CD4-positive, alpha-beta T cell treated with Interleukin-6 for 4 hours (primary cell): ENCODE data around the gene MAN1A2.
"Not testable (repeated sequence)": the region's sequence is repeated elsewhere in the genome, so short reads cannot be mapped to it uniquely, and the experiment has no call there.

Source experiments
- DNase-seq: peaks from one replicate; pipeline ENCODE4 v3.0.0-alpha.2; 2020; ENCODE audit warnings: mixed read lengths

Gene MAN1A2

DNA sequence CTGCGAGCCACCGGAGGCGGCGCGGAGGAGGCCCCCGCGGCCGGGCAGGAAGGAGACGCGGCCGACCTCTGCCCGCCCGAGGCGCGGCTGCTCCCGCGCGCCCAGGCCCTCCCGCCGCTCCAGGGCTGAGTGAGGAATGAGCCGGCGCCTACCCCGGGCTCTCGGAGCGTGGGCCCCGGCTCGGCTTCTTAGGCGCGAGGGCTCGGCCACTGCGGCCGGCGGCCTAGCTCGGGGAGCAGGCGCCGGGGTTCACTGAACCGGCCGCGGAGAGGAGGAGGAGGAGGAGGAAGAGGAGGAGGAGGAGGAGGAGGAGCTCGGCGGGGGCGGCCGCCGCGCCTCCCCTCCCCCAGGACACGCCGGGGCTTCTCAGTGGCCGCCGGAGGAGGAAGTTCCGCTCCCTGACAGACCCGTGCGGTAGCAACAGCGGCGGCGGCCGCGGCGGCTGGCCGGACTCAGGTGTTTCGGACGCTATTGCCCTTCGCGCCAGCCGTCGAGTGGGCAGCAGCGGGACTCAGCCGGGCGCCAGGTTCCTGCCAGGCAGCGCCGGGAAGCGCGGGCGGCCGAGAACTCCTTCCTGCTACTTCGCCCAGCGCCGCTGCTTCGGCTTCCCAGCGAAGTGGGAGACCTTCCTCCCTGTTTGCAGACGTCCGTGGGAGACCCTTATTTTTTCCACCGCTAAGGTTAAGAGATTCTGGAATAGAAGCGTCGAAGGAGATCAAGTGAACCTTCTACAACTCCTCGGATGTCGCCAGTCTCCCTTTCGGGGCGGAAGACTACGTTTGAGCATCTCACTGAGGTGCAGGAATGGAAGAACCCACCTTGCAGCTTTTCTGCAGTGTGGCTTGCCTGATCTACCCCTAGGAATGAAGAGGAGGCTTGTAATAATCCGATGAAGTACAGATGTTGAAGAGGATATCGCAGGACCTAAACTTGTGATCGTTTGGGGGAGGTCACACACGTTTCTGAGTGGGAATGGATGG lies at the start of gene MAN1A2:
Gene MAN1A2 (plus strand): TSS at position 404 of the 980 bp plus-strand sequence. CDS start 735 bp downstream, outside the sequence.
- peak; percentile 85 for DNase-seq

- no peak for DNase-seq
Measured at GRCh38 chr1:117318011-117318410, 49.2 kb upstream of the MAN1A2 start.

GRCh38 chr1:117318426-117318825 lies 48.8 kb upstream of the MAN1A2 start:
- DNase-seq, result no peak

- DNase-seq, result no peak
Measured at GRCh38 chr1:117320515-117320914, 46.7 kb upstream of the MAN1A2 start.

DNA sequence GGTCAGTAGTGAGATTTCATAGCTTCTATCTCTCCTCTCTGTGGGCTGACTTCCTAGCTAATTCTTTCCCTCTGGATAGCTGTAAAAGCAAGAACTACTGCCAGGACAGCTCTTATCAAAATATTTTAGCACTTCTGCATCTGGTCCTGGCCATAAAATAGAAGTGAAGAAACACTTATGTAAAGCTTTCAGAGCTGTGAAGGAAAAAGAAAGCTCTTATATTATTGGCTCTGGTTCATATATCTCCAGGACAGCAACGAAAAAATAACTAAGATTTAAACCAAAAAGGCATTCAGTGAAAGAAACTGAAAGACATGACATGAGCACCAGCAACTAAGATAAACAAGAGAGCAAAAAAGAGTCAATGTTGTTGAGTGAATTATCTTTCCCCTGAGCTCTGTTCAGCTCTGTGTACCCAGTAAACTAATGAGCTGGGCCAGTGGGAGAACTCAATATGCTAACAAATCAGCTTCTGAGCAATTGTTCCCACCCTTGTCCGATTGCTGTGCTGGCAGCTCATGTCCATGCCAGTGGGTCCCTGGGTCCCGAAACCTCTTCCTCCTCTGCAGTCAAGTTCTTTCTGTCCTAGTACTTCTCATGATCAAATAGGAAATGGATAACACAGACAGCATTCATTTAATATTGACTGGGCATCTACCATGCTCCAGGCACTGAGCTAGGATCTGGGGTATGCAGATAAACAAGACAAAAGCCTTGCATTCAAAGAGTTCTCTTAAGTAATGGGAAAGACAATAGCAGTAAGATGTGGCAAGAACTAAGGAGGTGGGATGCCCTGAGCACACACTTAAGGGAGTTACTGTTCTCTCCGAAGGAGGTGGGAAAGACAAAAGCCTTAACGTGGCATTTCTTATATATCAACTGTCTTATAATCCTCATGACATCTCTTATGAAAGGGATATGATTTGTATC lies 45.3 kb upstream of the MAN1A2 start:
- DNase-seq, result no peak

DNA sequence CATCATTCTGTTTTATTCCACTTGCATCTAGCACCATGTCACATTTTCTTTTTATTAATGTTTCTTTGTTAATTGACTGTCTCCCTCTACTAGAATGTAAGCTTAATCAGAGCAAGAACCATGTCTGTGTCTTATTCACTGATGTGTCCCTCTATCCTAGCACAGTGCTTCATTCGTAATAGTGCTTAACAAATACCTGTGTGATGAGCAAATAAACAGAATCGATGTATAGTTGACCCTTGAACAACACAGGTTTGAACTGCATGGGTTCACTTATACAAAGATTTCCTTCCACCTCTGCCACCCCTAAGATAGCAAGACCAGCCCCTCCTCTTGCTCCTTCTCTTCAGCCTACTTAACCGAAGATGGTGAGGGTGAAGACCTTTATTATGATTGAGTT lies 42.9 kb upstream of the MAN1A2 start:
- DNase-seq, result no peak

- DNase-seq, result not testable (repeated sequence)
Measured at GRCh38 chr1:117326035-117326434, 41.2 kb upstream of the MAN1A2 start.

DNA sequence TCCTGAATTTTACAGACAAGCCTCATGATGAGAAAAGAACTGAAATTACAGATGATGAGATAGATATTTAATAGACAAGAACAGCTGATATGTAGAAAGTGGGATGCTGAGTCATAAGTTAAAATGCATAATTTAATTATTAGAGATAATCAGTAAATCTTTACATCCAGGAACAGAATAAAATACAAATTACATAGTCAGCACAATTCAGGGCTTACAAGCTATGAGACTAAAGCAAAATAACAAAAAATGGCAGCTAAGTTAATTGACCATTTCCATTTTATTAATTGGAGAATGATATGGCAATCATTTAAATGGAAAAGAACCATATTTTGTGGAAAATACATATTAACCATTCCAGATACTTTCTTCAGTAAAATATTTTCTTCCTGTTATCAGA lies 40.2 kb upstream of the MAN1A2 start:
- no peak for DNase-seq

DNA sequence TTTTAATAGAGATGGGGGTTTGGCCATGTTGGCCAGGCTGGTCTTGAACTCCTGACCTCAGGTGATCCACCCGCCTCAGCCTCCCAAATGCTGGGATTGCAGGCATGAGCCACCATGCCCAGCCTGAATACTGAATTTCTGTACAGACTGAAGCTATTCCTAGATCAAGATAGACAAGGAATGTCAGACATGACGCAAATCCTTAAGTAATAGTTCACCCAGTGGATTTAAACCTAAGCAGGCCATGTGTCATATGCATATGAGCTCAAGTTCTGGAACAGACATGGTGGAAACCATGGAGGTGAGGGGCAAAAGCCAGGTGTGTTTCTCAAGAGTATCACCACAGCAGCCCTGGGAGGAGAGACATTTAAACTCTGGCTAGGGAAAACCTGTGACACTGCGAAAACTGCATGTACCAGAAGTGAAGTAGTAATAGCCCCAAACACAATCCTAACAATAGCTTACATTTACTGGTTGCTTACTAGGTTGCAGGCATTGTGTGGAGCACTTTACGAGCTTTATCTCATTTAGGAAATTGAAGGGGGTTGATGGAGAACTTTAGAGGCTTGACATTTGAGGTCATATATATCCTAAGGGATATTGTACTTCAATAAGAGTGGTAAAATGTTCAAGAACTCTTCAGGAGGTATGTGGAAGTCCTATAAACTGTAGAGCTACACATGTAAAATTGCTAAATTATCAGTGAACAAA lies 31.7 kb upstream of the MAN1A2 start:
- no peak for DNase-seq

DNA sequence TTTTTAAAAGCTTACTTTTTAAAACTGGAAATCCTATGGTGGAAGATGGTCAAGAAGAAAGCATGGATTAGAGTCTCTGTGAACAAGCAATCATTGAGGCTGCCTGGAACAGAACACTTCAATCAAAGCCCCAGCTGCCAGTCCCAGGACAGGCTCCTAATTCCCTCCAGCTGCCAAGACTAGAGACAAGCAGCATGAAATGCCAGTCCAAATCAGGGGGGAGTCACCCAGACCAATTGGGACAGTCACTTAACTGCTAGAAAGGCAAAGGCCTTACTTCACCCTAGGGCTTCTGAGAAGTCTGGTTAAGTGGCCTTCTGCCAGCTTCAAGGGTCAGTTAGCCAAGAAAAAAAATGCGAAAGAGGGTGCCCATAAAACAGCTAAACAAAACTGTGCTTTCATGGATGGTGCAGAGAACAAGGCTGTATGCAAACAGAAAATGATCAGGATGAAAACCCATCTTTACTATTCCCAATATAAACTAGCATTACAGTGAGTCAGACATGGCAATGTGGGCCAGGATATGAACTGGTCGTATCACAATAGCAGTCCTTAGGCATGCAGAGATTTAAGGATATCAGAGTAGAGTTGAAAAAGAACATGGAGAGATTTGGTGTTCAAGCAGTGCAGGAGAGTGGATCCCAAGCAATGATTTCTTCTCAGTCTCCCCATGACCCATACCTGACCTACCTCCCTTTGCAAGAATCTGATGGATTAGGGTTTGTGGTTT lies 31.0 kb upstream of the MAN1A2 start:
- DNase-seq, result no peak

- DNase-seq, result peak; percentile 21
Measured at GRCh38 chr1:117339866-117340700, 27.2 kb upstream of the MAN1A2 start.

GRCh38 chr1:117341123-117341522 lies 26.1 kb upstream of the MAN1A2 start:
- DNase-seq, result no peak

- no peak for DNase-seq
Measured at GRCh38 chr1:117342397-117342796, 24.9 kb upstream of the MAN1A2 start.

GRCh38 chr1:117346206-117346928 lies 20.9 kb upstream of the MAN1A2 start:
- no peak for DNase-seq

DNA sequence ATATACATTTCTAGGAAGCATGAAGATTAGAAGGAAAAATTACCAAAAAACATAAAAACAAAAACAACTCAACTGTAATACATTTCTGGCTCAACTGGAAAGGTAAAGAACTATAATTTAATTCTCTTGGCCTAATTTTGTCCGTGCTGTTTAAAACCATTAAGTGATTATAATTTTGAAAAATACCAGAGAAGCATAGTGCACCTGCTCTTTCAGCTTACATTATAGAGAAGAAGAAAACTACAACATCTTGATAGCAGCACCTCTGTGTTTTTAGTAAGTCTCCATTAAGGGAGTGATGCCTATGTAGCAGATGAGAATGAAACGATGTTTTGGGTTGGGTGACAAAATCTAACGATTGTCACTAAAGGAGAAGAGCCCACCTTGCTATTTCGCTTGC lies 19.3 kb upstream of the MAN1A2 start:
- DNase-seq, result no peak

- DNase-seq, result not testable (repeated sequence)
Measured at GRCh38 chr1:117352695-117353094, 14.6 kb upstream of the MAN1A2 start.

DNA sequence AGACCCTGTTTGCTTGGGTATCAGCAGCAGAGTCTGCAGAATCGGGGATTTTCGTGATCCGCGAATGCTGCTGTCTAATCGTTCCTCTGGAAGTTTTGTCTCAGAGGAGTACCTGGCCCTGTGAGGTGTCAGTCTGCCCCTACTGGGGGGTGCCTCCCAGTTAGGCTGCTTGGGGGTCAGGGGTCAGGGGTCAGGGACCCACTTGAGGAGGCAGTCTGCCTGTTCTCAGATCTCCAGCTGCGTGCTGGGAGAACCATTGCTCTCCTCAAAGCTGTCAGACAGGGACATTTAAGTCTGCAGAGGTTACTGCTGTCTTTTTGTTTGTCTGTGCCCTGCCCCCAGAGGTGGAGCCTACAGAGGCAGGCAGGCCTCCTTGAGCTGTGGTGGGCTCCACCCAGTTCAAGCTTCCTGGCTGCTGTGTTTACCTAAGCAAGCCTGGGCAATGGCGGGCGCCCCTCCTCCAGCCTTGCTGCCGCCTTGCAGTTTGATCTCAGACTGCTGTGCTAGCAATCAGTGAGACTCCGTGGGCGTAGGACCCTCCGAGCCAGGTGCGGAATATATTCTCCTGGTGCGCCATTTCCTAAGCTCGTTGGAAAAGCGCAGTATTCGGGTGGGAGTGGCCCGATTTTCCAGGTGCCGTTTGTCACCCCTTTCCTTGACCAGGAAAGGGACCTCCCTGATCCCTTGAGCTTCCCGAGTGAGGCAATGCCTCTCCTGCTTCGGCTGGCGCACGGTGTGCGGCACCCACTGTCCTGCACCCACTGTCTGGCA lies 9.2 kb upstream of the MAN1A2 start:
- DNase-seq, result not testable (repeated sequence)

GRCh38 chr1:117358604-117358887 lies 8.7 kb upstream of the MAN1A2 start:
- not testable (repeated sequence) for DNase-seq

- DNase-seq, result no peak
Measured at GRCh38 chr1:117359561-117360289, 7.5 kb upstream of the MAN1A2 start.
